C4-2B (cell line): ENCODE results near the gene RBM47.

Experiments
- CTCF ChIP-seq: fragments of 450-650 bp; conservative IDR thresholded peaks from 2 replicates; pipeline ENCODE4 v1.5.1; 2017; ENCODE audit warnings: mild to moderate bottlenecking
- ZFX ChIP-seq: fragments of 450-650 bp; IDR thresholded peaks from 2 replicates; pipeline ENCODE4 v1.6.1; 2017

- TF ChIP-seq CTCF = no peak
- no peak for TF ChIP-seq ZFX
Observed at GRCh38 chr4:40546506-40546905, 83.2 kb downstream of the RBM47 start.
